ENCODE data around the gene TSEN2. TPM values are rescaled to one million over a fixed set of nuclear protein-coding genes. Genes with fewer than 3 reads are reported as not detected.

TSEN2 gene
- total RNA-seq, 1 experiment from 2014 or later: 35.5 TPM

- RAD21 ChIA-PET (ENCODE audit: low non-redundant PET in 1 of 2, low total read pairs in 2 of 2, uncharacterized antibody in 2 of 2, unreplicated experiment in 2 of 2): no interaction called here
- BruUV-seq (replicated peaks): no TSS peak
Measured at GRCh38 chr3:12503126-12503957, 19.1 kb downstream of the TSEN2 start.

More at GRCh38 chr3:12503126-12503957, 19.1 kb downstream of the TSEN2 start:
- Histone ChIP-seq H3K79me2 (ENCODE audit: insufficient read depth, low read length) (no peaks in the 10 kb centered on the region; the same call in 1 of the 2 replicates), H3K27me3 (ENCODE audit: insufficient read depth, low read length) (no peaks in the 10 kb centered on the region), H2AFZ (ENCODE audit: low read depth, low read length, poor library complexity, severe bottlenecking) (no peak overlapping the region), H3K9me3 (ENCODE audit: control insufficient read depth in 1 of 2, insufficient read depth in 1 of 2, low read depth in 1 of 2, low read length in 2 of 2) (no peaks in the 10 kb centered on the region), H3K4me1 (ENCODE audit: control insufficient read depth in 1 of 2, insufficient read depth in 2 of 2, low read length in 2 of 2) (peaks cover 0 to 8% of the 10 kb centered on the region in 2 experiments; a peak in 2 of 4 replicates), H3K36me3 (ENCODE audit: control insufficient read depth in 1 of 2, insufficient read depth in 2 of 2, low read length in 2 of 2) (peaks cover 33 to 60% of the 10 kb centered on the region in 2 experiments), H3K9ac (ENCODE audit: low read length) (no peak overlapping the region), H3K4me3 (replicated peaks in 1 of 2; ENCODE audit: low read depth in 1 of 2, low read length in 2 of 2) (no peak overlapping the region), H4K20me1 (ENCODE audit: insufficient read depth) (peaks cover 5% of the 10 kb centered on the region; the same call in 1 of the 2 replicates), H3K9me2 (ENCODE audit: insufficient read depth) (no peaks in the 10 kb centered on the region), H3K27ac (ENCODE audit: low read depth, low read length) (no peak overlapping the region), H3K4me2 (ENCODE audit: low read length) (no peak overlapping the region)
- no peak for TF ChIP-seq EGR1 (IDR thresholded peaks at IDR 0.05; ENCODE audit: low read depth)
- TF ChIP-seq POLR2AphosphoS5 (IDR thresholded peaks at IDR 0.05; ENCODE audit: low read depth, low read length): no peak
- TF ChIP-seq CTCF (IDR thresholded peaks at IDR 0.05 in 2 of 3, conservative IDR thresholded peaks at IDR 0.05 in 1 of 3; ENCODE audit: borderline replicate concordance in 1 of 3, insufficient read depth in 1 of 3, low read depth in 2 of 3, low read length in 2 of 3): no peak
- no peak for TF ChIP-seq POLR2A (IDR thresholded peaks at IDR 0.05; ENCODE audit: borderline replicate concordance, extremely low read depth, insufficient read depth, insufficient read length)
- TF ChIP-seq JUND (IDR thresholded peaks at IDR 0.05): no peak
- TF ChIP-seq ATF3 (IDR thresholded peaks at IDR 0.05): no peak
- intact Hi-C loops (cut with micrococcal nuclease): no loop called here
- POLR2A ChIA-PET: no interaction called here
- no peak for ATAC-seq
- DNase-seq (ENCODE audit: low read depth, low spot score): no peak
- CTCF ChIA-PET: no interaction called here

All from HCT116 (cell line).